NCI-H748 (cell line): Measurements from ENCODE around the gene BCAS3.
A peak's percentile ranks its signal among the peaks of the same experiment; 100 is the strongest.
"Not testable (repeated sequence)": the region's sequence is repeated elsewhere in the genome, so short reads cannot be mapped to it uniquely, and the experiment has no call there.

Experiments
- DNase-seq: peaks from one replicate; lab custom pipeline; 2025; ENCODE audit not compliant: unreplicated experiment; lab: John Stamatoyannopoulos, UW

BCAS3 gene

GRCh38 chr17:60744355-60744966, 66.8 kb downstream of the BCAS3 start:
- no peak for DNase-seq

- DNase-seq: no peak
These were observed 67.9 kb downstream of the BCAS3 start for GRCh38 chr17:60745544-60745943.

GRCh38 chr17:60747069-60747808, 69.6 kb downstream of the BCAS3 start:
- no peak for DNase-seq

GRCh38 chr17:60748204-60748603, 70.6 kb downstream of the BCAS3 start:
- no peak for DNase-seq

GRCh38 chr17:60749050-60749449, 71.4 kb downstream of the BCAS3 start:
- DNase-seq: no peak

- no peak for DNase-seq
These were observed 72.1 kb downstream of the BCAS3 start for GRCh38 chr17:60749708-60750107.

- DNase-seq: no peak
These were observed 73.0 kb downstream of the BCAS3 start for GRCh38 chr17:60750640-60751039.

- no peak for DNase-seq
These were observed 74.2 kb downstream of the BCAS3 start for GRCh38 chr17:60751884-60752283.

GRCh38 chr17:60752873-60753577, 75.4 kb downstream of the BCAS3 start:
- no peak for DNase-seq

- no peak for DNase-seq
These were observed 76.5 kb downstream of the BCAS3 start for GRCh38 chr17:60754057-60754604.

GRCh38 chr17:60756798-60757197, 79.1 kb downstream of the BCAS3 start:
- not testable (repeated sequence) for DNase-seq

- DNase-seq: no peak
These were observed 79.8 kb downstream of the BCAS3 start for GRCh38 chr17:60757437-60757836.

GRCh38 chr17:60759756-60760155, 82.1 kb downstream of the BCAS3 start:
- DNase-seq: no peak

- not testable (repeated sequence) for DNase-seq
These were observed 83.7 kb downstream of the BCAS3 start for GRCh38 chr17:60761301-60761700.

- DNase-seq: peak; percentile 77
These were observed 89.1 kb downstream of the BCAS3 start for GRCh38 chr17:60766778-60767190.

GRCh38 chr17:60767744-60768308, 90.2 kb downstream of the BCAS3 start:
- no peak for DNase-seq

- no peak for DNase-seq
These were observed 91.7 kb downstream of the BCAS3 start for GRCh38 chr17:60769327-60769726.

- DNase-seq: no peak
These were observed 93.3 kb downstream of the BCAS3 start for GRCh38 chr17:60770946-60771422.

- DNase-seq: not testable (repeated sequence)
These were observed 94.0 kb downstream of the BCAS3 start for GRCh38 chr17:60771621-60772020.

- no peak for DNase-seq
These were observed 95.9 kb downstream of the BCAS3 start for GRCh38 chr17:60773552-60773951.

GRCh38 chr17:60781880-60782412, 104.3 kb downstream of the BCAS3 start:
- DNase-seq: no peak
